Smooth muscle cell (in vitro differentiated cells): Measurements from ENCODE around the gene CEL. TPM values are rescaled to one million over a fixed set of nuclear protein-coding genes. Genes with fewer than 3 reads are reported as not detected.

ENCODE experiments used
- DNase-seq: peaks from one replicate; lab custom pipeline; 2025; ENCODE audit not compliant: unreplicated experiment; lab: John Stamatoyannopoulos, UW
- H2AFZ ChIP-seq: fragments of 200-600 bp; sonication (generic); 2 replicates; pipeline ENCODE4 v1.6.0; 2016; ENCODE audit warnings: antibody characterized with exemption, low read depth, mild to moderate bottlenecking
- H3F3A ChIP-seq: fragments of 200-600 bp; sonication (generic); 2 replicates; pipeline ENCODE4 v1.6.0; 2017; ENCODE audit warnings: antibody characterized with exemption, low read depth
- H3K27ac ChIP-seq: fragments of 200-600 bp; sonication (generic); 2 replicates; pipeline ENCODE4 v1.5.1; 2016; ENCODE audit warnings: low read depth, mild to moderate bottlenecking
- H3K27me3 ChIP-seq: fragments of 200-600 bp; sonication (generic); 2 replicates; pipeline ENCODE4 v1.6.1; 2016; ENCODE audit warnings: low read depth, mild to moderate bottlenecking
- H3K36me3 ChIP-seq: fragments of 200-600 bp; sonication (generic); 2 replicates; pipeline ENCODE4 v1.5.1; 2016; ENCODE audit warnings: low read depth
- H3K4me1 ChIP-seq: fragments of 200-600 bp; sonication (generic); 2 replicates; pipeline ENCODE4 v1.5.1; 2016; ENCODE audit warnings: low read depth
- H3K4me2 ChIP-seq: fragments of 200-600 bp; sonication (generic); 2 replicates; pipeline ENCODE4 v1.6.0; 2016; ENCODE audit warnings: mild to moderate bottlenecking
- H3K4me3 ChIP-seq: fragments of 200-600 bp; sonication (generic); 2 replicates; pipeline ENCODE4 v1.5.1; 2016; ENCODE audit warnings: mild to moderate bottlenecking
- H3K79me2 ChIP-seq: fragments of 200-600 bp; sonication (generic); 2 replicates; pipeline ENCODE4 v1.6.0; 2016; ENCODE audit warnings: low read depth, mild to moderate bottlenecking
- H3K9ac ChIP-seq: fragments of 200-600 bp; sonication (generic); 2 replicates; pipeline ENCODE4 v1.6.0; 2016; ENCODE audit warnings: low read depth
- H3K9me3 ChIP-seq: fragments of 200-600 bp; sonication (generic); replicated peaks from 2 replicates; pipeline ENCODE4 v1.5.1; 2016; ENCODE audit warnings: low read depth
- H4K20me1 ChIP-seq: fragments of 200-600 bp; sonication (generic); 2 replicates; pipeline ENCODE4 v1.6.0; 2016; ENCODE audit warnings: low read depth
- WGBS: methylation state at CpG from one replicate; pipeline ENCODE4 v1.1.7; 2016; ENCODE audit warnings: low lambda C conversion rate; 5-methylcytosine and 5-hydroxymethylcytosine counted together
- polyA plus RNA-seq: library from polyadenylated mRNA; unstranded; fragments of >200 nt; fragmentation: Nextera tagmentation; extraction: Ambion mirVana; gene quantifications from 2 replicates; pipeline ENCODE4 v1.2.1, GENCODE V29; 2016
- total RNA-seq: library from RNA; depleted of rRNA; stranded (reverse); fragments of >200 nt; gene quantifications from 2 replicates; pipeline ENCODE4 v1.2.3, GENCODE V29; 2014
- TF ChIP-seq, protein P1 (sequence below): fragments of 200-600 bp; sonication (generic); IDR thresholded peaks from 2 replicates; pipeline ENCODE4 v1.5.1; 2017; ENCODE audit warnings: borderline replicate concordance, mild to moderate bottlenecking, antibody characterized with exemption; ENCODE audit not compliant: insufficient read depth, poor library complexity, severe bottlenecking

Gene CEL
- total and polyA plus RNA-seq, 2 experiments from 2014 or later, result 0.18 to 0.73 TPM

- Histone ChIP-seq H3K9me3 (no peaks in the 10 kb centered on the region), H3K36me3 (no peaks in the 10 kb centered on the region), H3K27ac (peak overlapping the region; percentile 79), H3K79me2 (peaks cover 62% of the 10 kb centered on the region), H3F3A (peaks cover 4% of the 10 kb centered on the region), H3K9ac (peak overlapping the region; percentile 86), H3K4me1 (peaks cover 25% of the 10 kb centered on the region), H2AFZ (peak overlapping the region; percentile 64), H3K27me3 (no peaks in the 10 kb centered on the region), H4K20me1 (peaks cover 35% of the 10 kb centered on the region), H3K4me3 (peak overlapping the region; percentile 77), H3K4me2 (peak overlapping the region; percentile 85)
- WGBS, result under 1% methylated on average over 16 of the region's 16 CpGs
- TF ChIP-seq, protein P1, sequence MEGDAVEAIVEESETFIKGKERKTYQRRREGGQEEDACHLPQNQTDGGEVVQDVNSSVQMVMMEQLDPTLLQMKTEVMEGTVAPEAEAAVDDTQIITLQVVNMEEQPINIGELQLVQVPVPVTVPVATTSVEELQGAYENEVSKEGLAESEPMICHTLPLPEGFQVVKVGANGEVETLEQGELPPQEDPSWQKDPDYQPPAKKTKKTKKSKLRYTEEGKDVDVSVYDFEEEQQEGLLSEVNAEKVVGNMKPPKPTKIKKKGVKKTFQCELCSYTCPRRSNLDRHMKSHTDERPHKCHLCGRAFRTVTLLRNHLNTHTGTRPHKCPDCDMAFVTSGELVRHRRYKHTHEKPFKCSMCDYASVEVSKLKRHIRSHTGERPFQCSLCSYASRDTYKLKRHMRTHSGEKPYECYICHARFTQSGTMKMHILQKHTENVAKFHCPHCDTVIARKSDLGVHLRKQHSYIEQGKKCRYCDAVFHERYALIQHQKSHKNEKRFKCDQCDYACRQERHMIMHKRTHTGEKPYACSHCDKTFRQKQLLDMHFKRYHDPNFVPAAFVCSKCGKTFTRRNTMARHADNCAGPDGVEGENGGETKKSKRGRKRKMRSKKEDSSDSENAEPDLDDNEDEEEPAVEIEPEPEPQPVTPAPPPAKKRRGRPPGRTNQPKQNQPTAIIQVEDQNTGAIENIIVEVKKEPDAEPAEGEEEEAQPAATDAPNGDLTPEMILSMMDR, result no peak
- no peak for DNase-seq
Observed at GRCh38 chr9:133031130-133031422, 30.7 kb upstream of the CEL start.

GRCh38 chr9:133031496-133031911, 30.3 kb upstream of the CEL start:
- TF ChIP-seq, protein P1, result no peak
- H3K9me3 ChIP-seq, result no peaks in the 10 kb centered on the region
- peak overlapping the region; percentile 77 for H3K4me3 ChIP-seq
- no peak overlapping the region for H2AFZ ChIP-seq
- no peaks in the 10 kb centered on the region for H3K36me3 ChIP-seq
- H3K79me2 ChIP-seq, result peaks cover 66% of the 10 kb centered on the region
- no peaks in the 10 kb centered on the region for H3K27me3 ChIP-seq
- H4K20me1 ChIP-seq, result peaks cover 39% of the 10 kb centered on the region
- H3K27ac ChIP-seq, result peak overlapping the region; percentile 79
- peak overlapping the region; percentile 85 for H3K4me2 ChIP-seq
- no peak for DNase-seq
- peaks cover 25% of the 10 kb centered on the region for H3K4me1 ChIP-seq
- H3K9ac ChIP-seq, result peak overlapping the region; percentile 86
- H3F3A ChIP-seq, result peaks cover 4% of the 10 kb centered on the region
- 18% methylated on average over 10 of the region's 10 CpGs for WGBS

GRCh38 chr9:133032171-133032570, 29.6 kb upstream of the CEL start:
- H2AFZ ChIP-seq, result no peak overlapping the region
- H3K27ac ChIP-seq, result no peak overlapping the region
- peaks cover 25% of the 10 kb centered on the region for H3K4me1 ChIP-seq
- H3K9ac ChIP-seq, result peak overlapping the region; percentile 86
- TF ChIP-seq, protein P1, result no peak
- peaks cover 4% of the 10 kb centered on the region for H3F3A ChIP-seq
- no peaks in the 10 kb centered on the region for H3K27me3 ChIP-seq
- H3K79me2 ChIP-seq, result peaks cover 73% of the 10 kb centered on the region
- DNase-seq, result no peak
- peak overlapping the region; percentile 85 for H3K4me2 ChIP-seq
- 90% methylated on average over 10 of the region's 10 CpGs for WGBS
- no peaks in the 10 kb centered on the region for H3K9me3 ChIP-seq
- H3K36me3 ChIP-seq, result no peaks in the 10 kb centered on the region
- peaks cover 46% of the 10 kb centered on the region for H4K20me1 ChIP-seq
- H3K4me3 ChIP-seq, result peak overlapping the region; percentile 77

GRCh38 chr9:133035669-133036068, 26.1 kb upstream of the CEL start:
- no peak overlapping the region for H3K4me3 ChIP-seq
- H3K4me1 ChIP-seq, result peaks cover 16% of the 10 kb centered on the region
- H4K20me1 ChIP-seq, result peaks cover 77% of the 10 kb centered on the region
- H3F3A ChIP-seq, result no peaks in the 10 kb centered on the region
- no peaks in the 10 kb centered on the region for H3K27me3 ChIP-seq
- H2AFZ ChIP-seq, result no peak overlapping the region
- WGBS, result 98% methylated on average over 6 of the region's 6 CpGs
- H3K36me3 ChIP-seq, result no peaks in the 10 kb centered on the region
- H3K9ac ChIP-seq, result no peak overlapping the region
- H3K9me3 ChIP-seq, result no peaks in the 10 kb centered on the region
- H3K4me2 ChIP-seq, result no peak overlapping the region
- peaks cover 91% of the 10 kb centered on the region for H3K79me2 ChIP-seq
- H3K27ac ChIP-seq, result no peak overlapping the region
- no peak for DNase-seq
- TF ChIP-seq, protein P1, result no peak
